ENCODE results near the gene HILPDA. TPM values are rescaled to one million over a fixed set of nuclear protein-coding genes. Genes with fewer than 3 reads are reported as not detected.

HILPDA gene
- total and polyA plus RNA-seq, 2 donors (not counting 3 experiments of a cell fraction or from before 2014, with no cell fraction given), result 14.4 to 21.7 TPM

- Histone ChIP-seq H3K27ac (ENCODE audit: insufficient read depth, low read depth, low read length) (no peak overlapping the region), H3K9me3 (replicated peaks; ENCODE audit: control insufficient read depth, insufficient read depth, low read length) (no peaks in the 10 kb centered on the region), H3K9ac (replicated peaks; ENCODE audit: extremely low read depth, insufficient read depth, low read length) (no peak overlapping the region), H3K79me2 (ENCODE audit: control insufficient read depth, insufficient read depth, low read length) (no peaks in the 10 kb centered on the region), H3K4me3 (replicated peaks in 1 of 3; ENCODE audit: insufficient read depth in 1 of 3, low read depth in 1 of 3, low read length in 3 of 3) (no peak overlapping the region), H3K4me1 (ENCODE audit: control insufficient read depth, extremely low read depth, insufficient read depth, low read length) (peaks cover 3% of the 10 kb centered on the region), H3K27me3 (ENCODE audit: control insufficient read depth in 2 of 2, insufficient read depth in 2 of 2, low read length in 2 of 2) (peaks cover 5 to 11% of the 10 kb centered on the region in 2 experiments), H3K9me1 (replicated peaks; ENCODE audit: control insufficient read depth, extremely low read depth, insufficient read depth, low read length) (no peaks in the 10 kb centered on the region), H4K20me1 (replicated peaks; ENCODE audit: control insufficient read depth, extremely low read depth, insufficient read depth, low read length) (no peaks in the 10 kb centered on the region), H3K36me3 (ENCODE audit: control insufficient read depth in 2 of 2, extremely low read depth in 1 of 2, insufficient read depth in 2 of 2, low read length in 2 of 2) (no peaks in the 10 kb centered on the region), H3K4me2 (ENCODE audit: insufficient read depth, low read length) (no peak overlapping the region), H2AFZ (ENCODE audit: low read depth, low read length) (no peak overlapping the region)
- POLR2A ChIA-PET, result no interaction called here
- no peak for DNase-seq (ENCODE audit: low read depth, low spot score)
- no TSS peak for BruUV-seq (replicated peaks)
- dilution Hi-C loops (cut with MboI; ENCODE audit: extremely low pct_ligation_motif_present, low sequenced_read_pairs), result no loop called here
- TF ChIP-seq CTCF (IDR thresholded peaks at IDR 0.05; ENCODE audit: extremely low read depth in 1 of 2, insufficient read depth in 1 of 2, low read depth in 1 of 2, low read length in 2 of 2), result no peak
- TF ChIP-seq MYC (IDR thresholded peaks at IDR 0.05; ENCODE audit: low read depth, low read length), result no peak
- TF ChIP-seq POLR2A (IDR thresholded peaks at IDR 0.05; ENCODE audit: low read depth, low read length), result no peak
- no peak for TF ChIP-seq GATA2 (IDR thresholded peaks at IDR 0.05; ENCODE audit: insufficient read depth, insufficient read length, low read depth, low read length)
- TF ChIP-seq MAX (IDR thresholded peaks at IDR 0.05; ENCODE audit: insufficient read depth, insufficient read length), result no peak
- TF ChIP-seq FOS (IDR thresholded peaks at IDR 0.05; ENCODE audit: borderline replicate concordance, insufficient read depth, low read length), result no peak
- TF ChIP-seq EZH2 (IDR thresholded peaks at IDR 0.05; ENCODE audit: borderline replicate concordance, low read depth, low read length, severe bottlenecking), result no peak
- no peak for TF ChIP-seq POLR2AphosphoS5 (IDR thresholded peaks at IDR 0.05; ENCODE audit: insufficient read depth, low read depth, low read length)
- no peak for TF ChIP-seq JUN (IDR thresholded peaks at IDR 0.05; ENCODE audit: borderline replicate concordance, insufficient read depth, insufficient read length, low read depth)
- no peak for FAIRE-seq
- CTCF ChIA-PET, result interaction anchor here (1.0 to 3.0 kb wide), 3 partner anchors 11 to 22 kb away, joined by 3 to 13 read pairs (median 6); no protein-coding TSS in a partner anchor
- intact Hi-C loops (cut with micrococcal nuclease), result no loop called here
Measured at GRCh38 chr7:128448751-128449302, 6.9 kb upstream of the HILPDA start.

Measured in endothelial cell of umbilical vein (primary cell).